Activated CD8-positive, alpha-beta memory T cell treated with anti-CD3 and anti-CD28 coated beads, Interleukin-2, amount 50 U/mL, for 1 hour (primary cell): ENCODE measurements around the gene MRPL22.
"Not testable (repeated sequence)": the region's sequence is repeated elsewhere in the genome, so short reads cannot be mapped to it uniquely, and the experiment has no call there.

Experiments
- DNase-seq: peaks from one replicate; pipeline ENCODE4 v3.0.0-alpha.2; 2020; ENCODE audit errors: extremely low read depth

Gene MRPL22

DNA sequence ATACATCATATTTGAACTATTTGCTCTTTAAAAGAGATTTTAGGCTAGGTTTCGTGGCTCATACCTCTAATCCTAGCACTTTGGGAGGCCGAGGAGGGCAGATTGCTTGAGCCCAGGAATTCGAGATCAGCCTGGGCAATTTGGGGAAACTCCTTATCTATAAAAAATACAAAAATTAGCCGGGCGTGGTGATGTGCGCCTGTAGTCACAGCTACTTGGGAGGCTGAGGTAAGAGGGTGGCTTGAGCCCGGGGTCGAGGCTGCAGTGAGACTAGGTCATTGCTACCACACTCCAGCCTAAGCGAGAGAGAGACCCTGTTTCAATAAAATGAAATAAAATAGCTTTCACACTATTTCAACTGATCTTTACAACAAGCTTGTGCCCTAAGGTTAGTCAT, 500 bp upstream of the MRPL22 start:
- DNase-seq, result no peak

DNA sequence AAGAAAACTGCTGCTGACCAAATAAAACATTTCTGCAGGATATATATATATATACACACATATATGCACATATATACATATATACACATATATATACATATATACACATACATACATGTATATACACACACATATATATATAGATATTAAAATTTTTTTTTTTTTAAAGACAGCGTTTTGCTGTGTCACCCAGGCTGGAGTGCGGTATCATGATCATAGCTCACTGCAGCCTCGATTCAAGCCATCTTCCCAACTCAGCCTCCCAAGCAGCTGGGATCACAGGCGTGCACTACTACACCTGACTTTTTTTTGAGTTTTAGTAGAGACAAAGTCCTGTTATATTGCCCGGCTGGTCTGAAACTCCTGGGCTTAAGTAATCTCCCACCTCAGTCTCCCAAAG, 2.7 kb downstream of the MRPL22 start:
- DNase-seq, result no peak

DNA sequence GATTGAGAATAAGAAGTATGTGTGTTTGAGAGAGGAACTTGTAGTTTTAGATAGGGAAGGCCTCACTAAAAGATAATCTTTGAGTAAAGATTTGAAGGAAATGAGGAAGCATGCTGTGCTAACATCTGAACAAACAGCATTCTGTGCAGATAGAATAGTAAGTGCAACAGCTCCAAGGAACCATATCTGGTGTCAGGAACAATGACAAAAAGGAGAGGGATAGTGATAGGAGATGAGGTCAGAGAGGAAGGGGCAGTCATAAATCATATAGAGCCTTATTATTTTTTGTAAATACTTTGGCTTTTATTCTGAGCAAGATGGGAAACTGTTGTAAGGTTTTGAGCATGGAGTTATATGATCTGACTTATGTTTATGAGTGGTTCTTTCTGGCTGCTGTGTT, 3.8 kb downstream of the MRPL22 start:
- no peak for DNase-seq

DNA sequence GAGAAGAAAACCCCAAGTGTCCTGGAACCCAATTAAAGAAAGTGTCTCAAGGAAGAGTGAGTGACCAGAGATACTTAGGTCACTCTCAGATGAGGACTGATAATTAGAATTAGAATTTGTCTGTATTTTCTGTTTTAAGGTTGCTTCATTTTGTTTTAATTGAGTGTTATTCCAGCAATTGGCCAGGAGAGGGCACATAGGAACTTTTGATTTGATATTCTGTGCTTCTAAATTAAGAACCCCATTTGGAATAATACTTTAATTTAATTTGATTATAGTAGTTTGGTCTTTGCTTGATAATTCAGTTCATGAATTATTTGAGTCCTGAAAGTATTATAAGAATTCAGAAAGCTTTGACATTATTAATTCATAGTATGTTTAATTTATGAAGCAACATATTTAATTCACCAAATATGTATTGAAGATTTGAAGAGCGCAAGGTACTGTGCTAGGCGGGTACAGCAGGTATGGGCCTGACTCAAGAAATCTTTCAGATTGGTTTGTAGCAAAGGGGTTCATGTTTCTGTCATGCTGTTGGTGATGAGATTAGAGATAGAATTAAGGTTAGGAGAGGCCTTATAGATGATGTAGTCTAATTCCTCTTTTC, 4.9 kb downstream of the MRPL22 start:
- DNase-seq, result no peak

DNA sequence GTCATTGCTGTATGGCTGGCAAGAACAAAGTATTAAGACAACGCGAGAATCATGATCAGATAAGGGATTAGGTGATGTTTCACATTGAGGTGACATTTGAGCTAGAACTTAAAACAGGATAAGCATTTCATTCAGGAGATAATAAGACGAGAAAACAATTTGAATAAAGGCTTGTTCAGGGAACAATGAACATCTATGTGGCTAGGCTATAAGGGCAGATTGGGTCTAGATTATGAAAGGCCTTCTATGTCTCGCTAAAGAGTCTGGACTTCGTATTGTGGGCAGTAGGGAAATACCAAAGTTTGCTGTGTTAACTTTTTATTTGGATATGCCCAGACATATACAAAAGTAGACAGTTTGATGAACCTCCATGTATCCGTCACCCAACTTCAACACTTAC, 6.9 kb downstream of the MRPL22 start:
- DNase-seq, result no peak

DNA sequence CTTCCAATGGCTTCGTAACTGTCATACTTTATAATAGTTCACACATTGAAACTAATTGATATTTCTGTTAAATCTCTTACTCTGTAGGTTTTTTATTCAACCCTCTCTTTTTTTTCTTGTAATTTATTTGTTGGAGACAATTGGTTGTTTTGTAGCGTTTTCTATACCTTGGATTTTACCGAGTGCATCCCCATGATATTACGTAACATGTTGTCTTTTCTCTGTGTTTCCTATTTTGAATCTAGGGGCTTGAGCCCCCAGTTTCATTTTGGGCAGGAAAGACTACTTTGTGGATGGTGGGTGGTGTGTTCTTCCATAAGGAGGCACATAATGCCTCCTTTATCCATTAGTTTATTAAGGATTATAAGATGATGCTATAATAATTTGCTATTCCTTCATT, 7.4 kb downstream of the MRPL22 start:
- no peak for DNase-seq

DNA sequence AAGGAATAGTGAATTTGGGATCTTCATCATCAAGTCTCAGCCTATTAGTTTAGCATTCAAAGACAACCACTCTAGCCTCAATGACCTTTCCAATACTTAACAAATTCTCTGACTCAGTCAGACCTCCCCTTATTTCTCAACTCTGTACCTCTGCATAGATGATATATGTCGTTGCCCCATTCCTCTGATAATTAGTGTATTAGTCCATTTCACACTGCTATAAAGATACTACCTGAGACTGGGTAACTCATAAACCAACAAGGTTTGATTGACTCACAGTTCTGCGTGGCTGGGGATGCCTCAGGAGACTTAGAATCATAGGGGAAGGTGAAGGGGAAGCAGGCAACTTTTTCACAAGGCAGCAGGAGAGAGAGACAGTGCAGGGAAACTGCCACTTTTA, 8.9 kb downstream of the MRPL22 start:
- no peak for DNase-seq

DNA sequence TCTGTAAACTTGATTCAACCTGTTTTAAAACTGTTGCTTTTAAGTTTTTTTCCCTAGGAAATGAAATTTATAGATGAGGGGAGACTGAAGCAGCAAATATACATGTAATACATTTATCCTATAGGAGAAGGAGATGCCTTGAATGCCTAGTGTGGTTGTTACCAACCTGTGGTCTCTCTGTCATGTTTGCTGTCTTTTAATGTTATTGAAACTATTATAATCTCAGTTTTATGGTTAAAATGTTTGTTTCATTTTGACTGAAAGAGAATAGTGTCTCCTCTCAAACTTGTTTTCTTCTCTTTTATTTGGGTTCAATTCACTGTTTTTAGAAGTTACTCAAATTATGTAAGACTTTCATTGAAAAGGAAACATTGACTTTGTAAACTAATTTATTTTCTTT, 15.8 kb downstream of the MRPL22 start:
- DNase-seq, result no peak

DNA sequence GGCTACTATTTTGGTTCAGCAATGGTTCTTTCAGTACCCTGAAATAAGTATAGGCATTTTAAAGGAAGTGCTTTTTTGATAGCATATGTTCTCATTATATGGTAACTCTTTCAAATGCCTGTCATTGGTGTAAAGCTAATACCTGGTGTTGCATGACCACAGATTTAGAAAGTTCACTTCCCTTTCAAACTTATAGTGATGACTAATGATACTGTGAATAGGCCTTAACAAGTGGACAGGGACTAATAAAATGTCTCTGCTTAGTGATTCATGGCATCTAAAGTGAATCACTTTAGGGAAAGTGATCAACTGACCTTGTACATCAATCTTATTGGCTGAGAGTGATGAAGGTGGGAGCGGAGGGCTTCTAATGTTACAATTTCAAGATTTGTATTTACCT, 21.6 kb downstream of the MRPL22 start:
- DNase-seq, result no peak

DNA sequence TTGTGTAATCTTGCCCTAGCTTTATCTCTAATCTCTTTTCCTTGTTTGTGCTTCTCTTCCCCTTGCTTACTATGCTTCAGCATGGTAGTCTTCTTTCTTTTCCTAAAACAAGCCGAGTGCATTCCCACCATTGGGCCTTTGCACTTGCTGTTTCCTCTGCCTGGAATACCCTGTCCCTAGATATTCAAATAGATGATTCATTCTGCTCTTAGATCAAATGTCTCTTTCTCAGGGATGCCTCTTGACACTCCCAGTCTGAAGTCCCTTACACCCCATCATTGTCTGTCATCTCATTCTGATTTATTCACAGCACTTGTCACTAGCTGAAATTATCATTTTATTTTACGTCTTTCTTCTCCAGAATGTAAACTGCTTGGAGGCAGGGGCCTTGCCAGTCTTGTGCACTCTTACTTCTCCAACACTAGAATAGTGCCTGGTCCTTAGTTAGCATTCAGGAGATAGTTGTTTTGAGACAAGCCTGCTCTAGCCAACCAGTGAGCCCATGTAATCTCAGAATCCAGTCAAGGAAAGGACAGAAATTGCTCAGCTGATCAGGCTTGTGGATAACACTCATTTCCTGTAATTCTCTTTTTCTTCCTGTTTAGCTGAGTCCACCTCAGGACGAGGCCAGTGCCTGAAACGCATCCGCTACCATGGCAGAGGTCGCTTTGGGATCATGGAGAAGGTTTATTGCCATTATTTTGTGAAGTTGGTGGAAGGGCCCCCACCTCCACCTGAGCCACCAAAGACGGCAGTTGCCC, 25.4 kb downstream of the MRPL22 start:
- no peak for DNase-seq

DNA sequence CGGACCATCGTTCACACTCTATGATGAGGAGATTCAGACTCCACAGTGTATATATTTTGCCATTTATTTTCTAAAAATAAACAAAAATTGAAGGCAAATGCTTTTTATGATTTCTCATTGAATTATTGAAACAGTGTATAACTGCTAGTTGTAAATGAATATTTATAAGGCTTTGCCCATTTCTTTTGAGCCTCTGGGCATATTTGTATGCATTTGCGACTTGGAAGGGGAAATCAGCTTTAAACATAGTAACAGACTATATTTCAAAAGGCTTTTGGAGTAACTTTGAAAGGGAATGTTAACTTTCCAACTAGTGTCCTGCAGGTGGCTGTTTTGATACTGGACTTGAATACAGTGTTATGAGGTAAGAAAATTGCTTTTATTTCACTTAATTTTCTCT, 26.0 kb downstream of the MRPL22 start:
- DNase-seq, result no peak

DNA sequence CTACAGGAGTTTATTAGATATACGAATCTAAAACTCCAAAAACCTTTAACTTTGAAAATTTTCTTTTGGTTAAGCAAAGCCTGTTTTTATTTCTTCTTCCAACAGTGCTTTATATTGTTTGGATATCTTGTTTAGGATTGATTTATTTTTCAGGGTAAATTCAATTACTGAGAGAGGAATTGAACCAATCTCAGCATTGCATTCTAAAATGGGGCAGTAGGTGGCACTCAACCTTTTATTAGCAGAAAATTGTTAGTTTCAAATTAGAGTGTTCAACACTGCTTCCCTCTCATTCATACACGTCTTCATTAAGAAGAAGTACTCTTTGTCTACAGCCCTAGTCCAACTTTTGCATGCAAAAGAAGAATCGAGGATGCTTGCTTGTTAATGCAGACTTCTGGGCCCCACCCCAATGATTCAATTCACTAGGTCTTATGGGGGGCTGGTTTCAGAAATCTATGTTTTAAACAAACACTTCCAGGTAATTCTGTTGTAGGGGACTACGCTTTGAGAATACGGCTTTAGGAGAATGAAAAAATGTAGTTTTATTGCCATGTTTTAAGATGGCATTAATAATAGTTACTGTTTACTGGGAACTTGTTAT, 26.6 kb downstream of the MRPL22 start:
- no peak for DNase-seq

DNA sequence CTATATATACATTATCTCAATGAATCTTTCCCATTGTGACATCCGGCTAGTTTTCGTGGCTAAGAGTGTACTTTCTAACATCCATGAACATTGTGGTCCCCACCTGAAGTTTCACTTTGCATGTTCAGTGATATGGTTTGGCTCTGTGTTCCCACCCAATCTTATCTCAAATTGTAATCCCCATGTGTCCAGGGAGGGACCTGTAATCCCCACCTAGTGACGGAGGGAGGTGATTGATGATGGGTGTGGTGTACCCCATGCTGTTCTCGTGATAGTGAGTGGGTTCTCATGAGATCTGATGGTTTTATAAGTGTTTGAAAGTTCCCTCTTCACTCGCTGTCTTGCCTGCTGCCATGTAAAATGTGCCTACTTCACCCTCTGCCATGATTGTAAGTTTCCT, 28.1 kb downstream of the MRPL22 start:
- DNase-seq, result no peak

DNA sequence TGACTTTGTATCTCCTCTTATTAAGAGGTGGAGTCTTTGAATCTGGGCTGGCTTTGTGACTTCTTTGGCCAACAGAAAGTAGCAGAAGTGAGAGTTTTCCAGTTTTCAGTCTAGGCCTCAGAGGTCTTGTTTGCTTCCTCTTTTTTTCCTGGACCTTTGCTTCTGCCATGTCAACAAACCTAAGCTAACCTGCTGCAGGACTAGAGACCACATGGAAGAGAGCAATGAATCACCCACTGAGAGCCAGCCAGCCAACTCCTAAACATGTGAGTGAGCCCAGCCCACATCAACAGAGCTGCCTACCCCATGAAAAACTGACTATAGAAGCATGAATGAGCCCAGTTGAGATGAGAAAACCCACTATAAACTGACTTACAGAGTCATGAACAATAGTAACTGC, 29.9 kb downstream of the MRPL22 start:
- no peak for DNase-seq

DNA sequence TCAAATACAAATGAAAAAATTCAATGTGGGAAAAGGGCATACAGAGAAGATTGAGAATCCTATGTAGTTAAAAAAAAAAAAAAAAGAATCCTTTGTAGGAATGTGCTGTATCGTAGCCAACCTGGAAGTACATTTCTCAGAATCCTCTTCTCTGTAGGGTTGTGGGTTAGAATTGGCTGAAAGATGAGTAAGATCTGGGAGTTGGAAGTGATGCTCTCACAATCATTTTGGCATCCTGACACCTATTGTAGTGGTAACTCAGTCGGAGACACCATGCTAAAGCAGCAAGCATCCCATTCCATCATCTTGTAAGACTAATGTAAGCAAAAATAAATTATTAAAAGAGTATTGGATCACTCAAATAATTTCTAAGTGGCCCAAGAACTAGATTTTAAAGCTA, 30.6 kb downstream of the MRPL22 start:
- no peak for DNase-seq

DNA sequence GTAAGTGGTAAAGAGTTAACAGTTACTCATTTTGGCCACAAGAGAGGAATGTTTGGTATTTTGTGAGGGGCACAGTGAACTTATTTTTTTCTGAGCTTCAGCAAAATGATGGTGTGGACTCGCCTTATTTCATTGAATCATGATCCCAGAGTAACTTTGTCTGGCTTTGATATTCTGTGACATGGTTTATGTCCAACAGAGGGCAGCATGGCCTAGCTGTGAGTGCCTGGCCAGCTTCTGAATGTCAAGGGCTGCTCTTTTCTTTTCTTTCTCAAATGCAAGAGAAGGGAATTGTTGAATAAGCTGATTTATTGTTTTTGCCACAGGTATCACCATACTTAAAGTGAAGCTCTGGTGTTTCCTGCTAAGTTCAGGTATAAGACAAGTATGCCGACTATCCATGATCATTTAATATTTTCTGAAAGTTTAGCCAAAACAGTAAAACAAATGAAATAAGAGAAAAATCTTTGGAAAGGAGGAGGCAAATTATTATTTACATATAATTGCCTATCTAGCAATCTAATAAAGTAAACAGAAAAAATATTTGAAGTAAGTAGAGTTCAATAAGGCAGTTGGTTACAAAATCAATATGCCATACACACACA, 31.7 kb downstream of the MRPL22 start:
- no peak for DNase-seq

DNA sequence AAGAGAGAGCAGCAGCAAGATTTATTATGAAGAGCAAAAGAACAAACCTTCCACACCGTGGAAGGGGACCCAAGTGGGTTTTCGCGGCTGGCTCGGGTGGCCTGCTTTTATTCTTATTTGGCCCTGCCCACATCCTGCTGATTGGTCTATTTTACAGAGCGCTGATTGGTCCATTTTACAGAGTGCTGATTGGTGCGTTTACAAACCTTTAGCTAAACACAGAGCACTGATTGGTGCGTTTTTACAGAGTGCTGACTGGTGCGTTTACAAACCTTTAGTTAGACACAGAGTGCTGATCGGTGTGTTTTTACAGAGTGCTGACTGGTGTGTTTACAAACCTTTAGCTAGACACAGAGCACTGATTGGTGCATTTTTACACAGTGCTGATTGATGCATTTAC, 35.2 kb downstream of the MRPL22 start:
- DNase-seq, result not testable (repeated sequence)

DNA sequence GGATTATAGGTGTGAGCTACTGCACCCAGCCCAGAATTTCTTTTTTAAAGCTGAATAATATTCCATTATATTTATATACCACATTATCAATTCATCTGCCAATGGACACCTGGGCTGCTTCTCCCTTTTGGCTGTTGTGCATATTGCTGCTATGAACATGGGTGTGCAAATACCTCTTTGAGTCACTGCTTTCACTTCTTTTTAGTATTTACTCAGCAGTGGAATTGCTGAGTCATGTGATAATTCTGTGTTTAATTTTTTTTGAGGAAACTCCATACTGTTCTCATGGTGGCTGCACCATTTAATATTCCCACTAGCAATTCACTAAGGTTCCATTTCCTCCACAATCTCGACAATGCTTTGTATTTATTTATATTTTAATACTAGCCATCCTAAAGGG, 36.5 kb downstream of the MRPL22 start:
- no peak for DNase-seq

DNA sequence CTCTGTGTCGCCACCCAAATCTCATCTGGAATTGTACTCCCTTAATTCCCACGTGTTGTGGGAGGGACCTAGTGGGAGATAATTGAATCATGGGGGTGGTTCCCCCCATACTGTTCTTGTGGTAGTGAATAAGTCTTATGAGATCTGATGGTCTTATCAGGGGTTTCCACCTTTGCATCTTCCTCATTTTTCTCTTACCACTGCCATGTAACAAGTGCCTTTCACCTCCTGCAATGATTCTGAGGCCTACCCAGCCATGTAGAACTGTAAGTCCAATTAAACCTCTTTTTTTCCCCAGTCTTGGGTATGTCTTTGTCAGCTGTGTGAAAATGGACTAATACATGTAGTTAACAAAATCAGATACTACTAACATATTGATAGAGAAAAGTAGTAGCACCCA, 37.4 kb downstream of the MRPL22 start:
- not testable (repeated sequence) for DNase-seq

DNA sequence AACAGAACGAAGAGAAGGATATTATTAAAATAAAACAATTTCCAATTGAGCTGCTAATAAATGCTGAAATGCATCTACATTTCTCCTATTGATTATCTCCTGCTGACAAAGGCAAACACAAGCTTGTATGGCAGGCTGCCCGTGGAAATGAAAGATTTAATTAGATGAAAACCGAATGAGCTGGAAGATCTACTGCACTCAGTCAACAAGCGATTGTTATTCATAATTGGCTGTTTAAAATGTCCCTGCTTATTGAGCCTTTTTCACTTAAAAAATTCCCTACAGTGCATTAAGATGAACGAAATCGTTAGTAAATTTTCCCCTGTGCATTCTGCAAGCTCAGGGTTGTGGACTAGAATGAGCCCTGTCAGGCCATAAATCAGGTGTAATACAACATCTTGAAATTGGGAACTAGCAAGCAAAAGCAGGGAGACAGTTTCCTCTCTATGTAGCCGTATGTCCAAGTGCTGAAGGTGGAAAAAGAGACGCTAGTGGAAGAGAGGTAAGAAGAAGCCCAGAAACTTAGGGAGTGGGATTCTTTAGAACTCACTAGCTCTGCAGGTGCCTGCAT, 44.2 kb downstream of the MRPL22 start:
- DNase-seq, result no peak

DNA sequence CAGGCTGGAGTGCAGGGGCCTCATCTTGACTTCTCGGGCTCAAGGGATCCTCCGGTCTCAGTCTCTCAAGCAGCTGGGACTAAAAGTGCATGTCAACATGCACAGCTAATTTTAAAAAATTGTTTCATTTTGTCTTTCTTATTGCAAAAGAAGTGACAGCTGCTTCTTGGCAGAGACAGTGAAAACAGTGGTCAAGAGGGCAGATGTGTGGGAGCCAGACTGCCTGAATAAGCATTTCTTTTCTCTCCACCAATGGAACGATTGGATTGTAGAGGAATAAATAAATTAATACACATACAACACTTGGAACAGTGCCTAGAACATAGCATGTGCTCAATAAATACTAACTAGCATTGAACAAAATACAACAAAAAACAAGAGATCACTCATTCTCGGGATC, 45.3 kb downstream of the MRPL22 start:
- DNase-seq, result no peak

DNA sequence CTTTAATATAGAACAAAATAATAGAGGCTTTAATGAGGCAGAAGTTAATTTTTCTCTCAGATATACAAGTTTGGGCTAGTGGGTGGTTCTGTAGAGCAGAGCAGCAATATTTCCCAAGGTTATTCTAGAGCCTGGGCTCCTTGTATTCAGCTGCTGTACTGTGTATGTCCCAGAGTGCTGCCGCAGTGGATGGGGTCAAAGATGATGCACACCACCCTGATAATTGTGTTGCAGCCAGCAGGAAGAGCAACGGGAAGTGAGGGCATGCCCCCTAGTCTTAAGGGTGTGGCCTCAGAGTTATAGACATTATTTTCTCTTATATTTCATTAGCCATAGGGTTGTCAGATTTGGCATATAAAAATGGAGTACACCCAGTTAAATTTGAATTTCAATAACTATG, 48.8 kb downstream of the MRPL22 start:
- DNase-seq, result no peak

DNA sequence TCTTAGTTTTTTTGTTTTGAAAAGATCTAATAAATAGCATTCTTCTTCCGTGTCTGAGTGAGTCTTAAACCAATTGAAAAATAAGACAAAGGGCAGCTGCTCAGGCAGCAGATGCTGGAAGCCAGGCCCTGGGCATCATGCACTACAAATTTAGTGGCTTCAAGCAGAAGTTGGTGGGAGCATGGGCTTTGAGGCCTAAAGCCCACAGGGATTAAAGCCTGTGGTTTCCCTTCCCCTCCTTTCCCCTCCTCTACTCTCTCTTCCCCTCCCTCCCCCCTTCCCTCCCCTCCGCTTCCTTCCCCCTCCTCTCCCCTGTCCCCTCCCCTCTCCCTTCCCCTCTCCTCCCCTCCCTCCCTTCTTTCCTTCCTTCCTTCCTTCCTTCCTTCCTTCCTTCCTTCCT, 52.6 kb downstream of the MRPL22 start:
- no peak for DNase-seq
